GM23248 (cell line): ENCODE results near the gene GPANK1. TPM values are rescaled to one million over a fixed set of nuclear protein-coding genes. Genes with fewer than 3 reads are reported as not detected.
"Not testable (repeated sequence)": the region's sequence is repeated elsewhere in the genome, so short reads cannot be mapped to it uniquely, and the experiment has no call there.

Experiments used
- DNase-seq: peaks from one replicate; pipeline ENCODE4 v3.0.0-alpha.2; 2015
- H2AFZ ChIP-seq: fragments of 200-600 bp; sonication (generic); 2 replicates; pipeline ENCODE4 v1.6.1; 2016; ENCODE audit warnings: antibody characterized with exemption
- H3F3A ChIP-seq: fragments of 200-600 bp; sonication (generic); 2 replicates; pipeline ENCODE4 v1.6.1; 2016; ENCODE audit warnings: mild to moderate bottlenecking, antibody characterized with exemption, mixed run types; ENCODE audit not compliant: insufficient read depth
- H3K27ac ChIP-seq: fragments of 200-600 bp; sonication (generic); 2 replicates; pipeline ENCODE4 v1.5.1; 2016; ENCODE audit warnings: mild to moderate bottlenecking
- H3K27me3 ChIP-seq: fragments of 200-600 bp; sonication (generic); replicated peaks from 2 replicates; pipeline ENCODE4 v1.6.1; 2016; ENCODE audit warnings: mild to moderate bottlenecking; ENCODE audit not compliant: insufficient read depth
- H3K36me3 ChIP-seq: fragments of 200-600 bp; sonication (generic); 2 replicates; pipeline ENCODE4 v1.6.1; 2016; ENCODE audit warnings: low read depth, mild to moderate bottlenecking
- H3K4me1 ChIP-seq: fragments of 200-600 bp; sonication (generic); 2 replicates; pipeline ENCODE4 v1.6.1; 2016; ENCODE audit warnings: mild to moderate bottlenecking; ENCODE audit not compliant: insufficient read depth
- H3K4me2 ChIP-seq: fragments of 200-600 bp; sonication (generic); one replicate; pipeline ENCODE4 v1.6.1; 2016; ENCODE audit warnings: mild to moderate bottlenecking; ENCODE audit not compliant: unreplicated experiment
- H3K4me3 ChIP-seq: fragments of 200-600 bp; sonication (generic); 2 replicates; pipeline ENCODE4 v1.5.1; 2016; ENCODE audit warnings: mild to moderate bottlenecking
- H3K79me2 ChIP-seq: fragments of 200-600 bp; sonication (generic); 2 replicates; pipeline ENCODE4 v1.6.1; 2016; ENCODE audit warnings: mild to moderate bottlenecking; ENCODE audit not compliant: insufficient read depth
- H3K9ac ChIP-seq: fragments of 200-600 bp; sonication (generic); 2 replicates; pipeline ENCODE4 v1.6.1; 2016; ENCODE audit warnings: mild to moderate bottlenecking
- H3K9me2 ChIP-seq: fragments of 200-600 bp; sonication (generic); 2 replicates; pipeline ENCODE4 v1.6.1; 2016; ENCODE audit warnings: mixed run types, mild to moderate bottlenecking, moderate library complexity; ENCODE audit not compliant: insufficient read depth
- H3K9me3 ChIP-seq: fragments of 200-600 bp; sonication (generic); one replicate; pipeline ENCODE4 v1.6.1; 2017; ENCODE audit warnings: low read depth
- H4K20me1 ChIP-seq: fragments of 200-600 bp; sonication (generic); 2 replicates; pipeline ENCODE4 v1.6.0; 2016; ENCODE audit not compliant: insufficient read depth
- EZH2 ChIP-seq: fragments of 200-600 bp; sonication (generic); IDR thresholded peaks from 2 replicates; pipeline ENCODE4 v1.6.1; 2018; ENCODE audit warnings: antibody characterized with exemption, mild to moderate bottlenecking; ENCODE audit not compliant: insufficient read depth, poor library complexity, severe bottlenecking
- EZH2phosphoT487 ChIP-seq: fragments of 200-600 bp; sonication (generic); IDR thresholded peaks from 2 replicates; pipeline ENCODE4 v1.6.1; 2018; ENCODE audit warnings: antibody characterized with exemption, moderate library complexity, mild to moderate bottlenecking, low read depth; ENCODE audit not compliant: insufficient read depth
- WGBS, 2 experiments: methylation state at CpG; one replicate each; pipeline ENCODE4 v1.1.6; 2015 to 2017; ENCODE audit warnings: low lambda C conversion rate in 2 of 2, low coverage in 1 of 2; ENCODE audit errors: missing lambda C conversion rate in 2 of 2; 5-methylcytosine and 5-hydroxymethylcytosine counted together
- in situ Hi-C: fragments of 300-500 bp; cut with MboI; formaldehyde crosslinking; loops from 2 replicates; pipeline ENCODE4 v1.15.0; 2020
- polyA plus RNA-seq: library from polyadenylated mRNA; unstranded; fragments of >200 nt; fragmentation: Nextera tagmentation; extraction: Ambion mirVana; gene quantifications from 2 replicates; pipeline ENCODE4 v1.2.1, GENCODE V29; 2016
- total RNA-seq: library from RNA; depleted of rRNA; stranded (reverse); fragments of >200 nt; shearing (Covaris generic); gene quantifications from 2 replicates; pipeline ENCODE4 v1.2.3, GENCODE V29; 2014

Gene GPANK1
- total and polyA plus RNA-seq, 2 experiments from 2014 or later, result 10.6 to 19.3 TPM

- H3K9me3 ChIP-seq, result no peaks in the 10 kb centered on the region
- H2AFZ ChIP-seq, result no peak overlapping the region
- H3K79me2 ChIP-seq, result no peaks in the 10 kb centered on the region
- no peaks in the 10 kb centered on the region for H3K9me2 ChIP-seq
- H3K27ac ChIP-seq, result no peak overlapping the region
- H3F3A ChIP-seq, result no peaks in the 10 kb centered on the region
- no peak overlapping the region for H3K9ac ChIP-seq
- H3K4me3 ChIP-seq, result no peak overlapping the region
- no peak overlapping the region for H3K4me2 ChIP-seq
- H3K27me3 ChIP-seq, result no peaks in the 10 kb centered on the region
- no peak for DNase-seq
- no peaks in the 10 kb centered on the region for H4K20me1 ChIP-seq
- WGBS, 2 experiments, result 64 to 72% methylated on average over 7 to 8 of the region's 8 CpGs
- H3K4me1 ChIP-seq, result no peaks in the 10 kb centered on the region
- TF ChIP-seq EZH2phosphoT487, result no peak
- in situ Hi-C loops, result no loop called here
- no peaks in the 10 kb centered on the region for H3K36me3 ChIP-seq
Observed at GRCh38 chr6:31711233-31711632, 46.4 kb upstream of the GPANK1 start.

DNA sequence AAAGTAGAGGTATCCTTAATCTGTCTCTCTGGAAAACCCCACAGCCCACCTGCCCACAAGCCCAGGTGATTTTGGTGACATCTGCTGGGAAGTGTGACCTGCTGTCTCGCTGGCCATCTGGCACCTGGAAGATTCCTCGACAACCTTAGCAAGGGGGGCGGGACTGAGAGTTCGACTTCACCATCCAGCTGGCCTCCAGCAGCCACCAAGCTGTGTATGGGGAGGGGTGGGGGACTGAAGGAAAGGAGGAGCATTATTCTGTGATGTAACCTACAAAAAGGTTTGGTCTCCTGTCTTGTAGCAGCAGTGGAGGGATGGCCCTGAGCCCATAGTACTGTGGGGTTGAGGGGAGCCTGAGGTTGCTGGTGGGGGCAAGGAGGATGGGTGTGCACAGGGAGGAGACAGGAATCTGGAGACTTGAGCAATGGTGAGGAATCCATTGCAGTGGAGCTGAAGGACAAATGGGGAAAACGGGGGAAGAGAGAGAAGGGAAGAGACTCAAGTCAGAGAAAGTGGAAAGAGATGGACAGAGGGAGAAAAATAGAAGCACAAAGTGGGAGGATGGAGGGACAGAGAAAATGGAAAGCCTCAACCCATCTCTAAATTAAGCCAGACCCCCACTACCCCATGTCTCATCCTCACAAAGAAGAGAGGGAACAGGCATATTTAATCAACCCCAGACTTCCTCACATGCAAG, 45.9 kb upstream of the GPANK1 start:
- in situ Hi-C loops, result no loop called here
- WGBS, 2 experiments, result 26 to 31% methylated on average over 4 to 5 of the region's 5 CpGs
- Histone ChIP-seq H3K27me3 (no peaks in the 10 kb centered on the region), H3K4me1 (no peaks in the 10 kb centered on the region), H3K4me2 (no peak overlapping the region), H3K9me3 (no peaks in the 10 kb centered on the region), H3F3A (no peaks in the 10 kb centered on the region), H4K20me1 (no peaks in the 10 kb centered on the region), H3K9me2 (no peaks in the 10 kb centered on the region), H3K79me2 (no peaks in the 10 kb centered on the region), H2AFZ (no peak overlapping the region), H3K4me3 (no peak overlapping the region), H3K27ac (no peak overlapping the region), H3K36me3 (no peaks in the 10 kb centered on the region), H3K9ac (no peak overlapping the region)
- TF ChIP-seq EZH2phosphoT487 (no peak), EZH2 (no peak)
- no peak for DNase-seq

DNA sequence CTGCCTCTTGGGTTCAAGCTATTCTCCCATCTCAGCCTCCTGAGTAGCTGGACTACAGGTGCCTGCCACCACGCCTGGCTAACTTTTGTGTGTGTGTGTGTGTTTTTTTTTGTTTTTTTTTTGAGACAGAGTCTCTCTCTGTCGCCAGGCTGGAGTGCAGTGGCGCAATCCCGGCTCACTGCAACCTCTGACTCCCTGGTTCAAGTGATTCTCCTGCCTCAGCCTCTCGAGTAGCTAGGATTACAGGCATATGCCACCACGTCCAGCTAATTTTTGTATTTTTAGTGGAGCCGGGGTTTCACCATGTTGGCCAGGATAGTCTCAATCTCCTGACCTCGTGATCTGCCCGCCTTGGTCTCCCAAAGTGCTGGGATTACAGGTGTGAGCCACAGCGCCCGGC, 44.4 kb upstream of the GPANK1 start:
- H3K27ac ChIP-seq, H3K9ac ChIP-seq, DNase-seq, H3K4me3 ChIP-seq, H3K4me1 ChIP-seq, H3K79me2 ChIP-seq, H2AFZ ChIP-seq, H3K4me2 ChIP-seq, in situ Hi-C loops, H3K9me2 ChIP-seq, H3K9me3 ChIP-seq, H3F3A ChIP-seq, H3K27me3 ChIP-seq, H4K20me1 ChIP-seq, H3K36me3 ChIP-seq: not testable (repeated sequence)
- 76 to 82% methylated on average over 11 of the region's 11 CpGs for WGBS, 2 experiments

- no peak overlapping the region for H2AFZ ChIP-seq
- no peaks in the 10 kb centered on the region for H3K27me3 ChIP-seq
- H4K20me1 ChIP-seq, result no peaks in the 10 kb centered on the region
- DNase-seq, result no peak
- H3K79me2 ChIP-seq, result no peaks in the 10 kb centered on the region
- H3K9me3 ChIP-seq, result no peaks in the 10 kb centered on the region
- H3K4me1 ChIP-seq, result no peaks in the 10 kb centered on the region
- TF ChIP-seq EZH2, result no peak
- TF ChIP-seq EZH2phosphoT487, result no peak
- H3K36me3 ChIP-seq, result no peaks in the 10 kb centered on the region
- no peak overlapping the region for H3K4me3 ChIP-seq
- in situ Hi-C loops, result no loop called here
- no peaks in the 10 kb centered on the region for H3F3A ChIP-seq
- WGBS, 2 experiments, result 75 to 82% methylated on average over 3 of the region's 3 CpGs
- H3K27ac ChIP-seq, result no peak overlapping the region
- H3K9me2 ChIP-seq, result no peaks in the 10 kb centered on the region
- no peak overlapping the region for H3K4me2 ChIP-seq
- H3K9ac ChIP-seq, result no peak overlapping the region
Observed at GRCh38 chr6:31708224-31708623, 43.4 kb upstream of the GPANK1 start.

- in situ Hi-C loops, result no loop called here
- TF ChIP-seq EZH2, result no peak
- TF ChIP-seq EZH2phosphoT487, result no peak
- DNase-seq, result no peak
- H3K4me1 ChIP-seq, result no peaks in the 10 kb centered on the region
- H3K79me2 ChIP-seq, result peaks cover 1% of the 10 kb centered on the region
- no peaks in the 10 kb centered on the region for H3K36me3 ChIP-seq
- H3K27me3 ChIP-seq, result no peaks in the 10 kb centered on the region
- no peaks in the 10 kb centered on the region for H4K20me1 ChIP-seq
- no peaks in the 10 kb centered on the region for H3K9me2 ChIP-seq
- no peak overlapping the region for H3K4me3 ChIP-seq
- no peaks in the 10 kb centered on the region for H3F3A ChIP-seq
- 77 to 78% methylated on average over 10 of the region's 10 CpGs for WGBS, 2 experiments
- no peak overlapping the region for H3K4me2 ChIP-seq
- H2AFZ ChIP-seq, result no peak overlapping the region
- H3K9me3 ChIP-seq, result no peaks in the 10 kb centered on the region
- no peak overlapping the region for H3K27ac ChIP-seq
- H3K9ac ChIP-seq, result no peak overlapping the region
Observed at GRCh38 chr6:31707701-31708100, 42.9 kb upstream of the GPANK1 start.
